HCT116 (cell line): ENCODE results near the gene TRIM63. TPM values are rescaled to one million over a fixed set of nuclear protein-coding genes. Genes with fewer than 3 reads are reported as not detected.

Source experiments
- ATAC-seq: fragments of 200-7000 bp; cut with Tn5 transposase; 2 replicates; pipeline ENCODE4 v1.9.1; 2020; ENCODE audit warnings: mild to moderate bottlenecking, moderate library complexity
- BruUV-seq: library from RNA; stranded (reverse); fragments of 400-500 nt; replicated peaks from 2 replicates; lab custom pipeline; 2021; lab: Mats Ljungman, UMichigan
- CTCF ChIA-PET: fragments of 300-600 bp; sonication (Branson Sonifier 250); formaldehyde crosslinking; loops from one replicate; lab custom pipeline; 2021; ENCODE audit warnings: antibody characterized with exemption; lab: Charles Lee
- POLR2A ChIA-PET: fragments of 300-600, 350-600 bp; sonication (Branson Sonifier 250); formaldehyde crosslinking; loops from one replicate; lab custom pipeline; 2021; ENCODE audit warnings: antibody characterized with exemption; lab: Charles Lee
- RAD21 ChIA-PET, 2 experiments: fragments of 300-600 bp; sonication (Branson Sonifier 250); formaldehyde crosslinking; loops; one replicate each; lab custom pipeline; 2023; ENCODE audit warnings: low total read pairs in 2 of 2; ENCODE audit not compliant: uncharacterized antibody in 2 of 2, unreplicated experiment in 2 of 2, low non-redundant PET in 1 of 2; lab: Charles Lee
- DNase-seq: peaks from one replicate; pipeline ENCODE4 v3.0.0-alpha.2; 2010; ENCODE audit warnings: low read depth, low spot score
- H2AFZ ChIP-seq: fragments of 200-600 bp; shearing (Covaris generic), sonication (generic); 2 replicates; pipeline ENCODE4 v1.6.1; 2017; ENCODE audit warnings: low read depth, mixed run types, mixed read lengths, antibody characterized with exemption, low read length; ENCODE audit not compliant: poor library complexity, severe bottlenecking
- H3K27ac ChIP-seq: 2 replicates; pipeline ENCODE4 v1.5.1; 2012; ENCODE audit warnings: low read depth, low read length
- H3K27me3 ChIP-seq: fragments of 200-600 bp; sonication (generic); 2 replicates; pipeline ENCODE4 v1.6.1; 2016; ENCODE audit warnings: mixed run types, low read length, mixed read lengths; ENCODE audit not compliant: insufficient read depth
- H3K36me3 ChIP-seq, 2 experiments: fragments of 200-500 bp in 1 of 2; fragments of 200-600 bp in 1 of 2; sonication (Bioruptor generic) in 1 of 2; sonication (generic) in 1 of 2; 2 replicates each; pipeline versions ENCODE4 v1.5.1 to v1.6.1; 2014 to 2016; ENCODE audit warnings: low read length in 2 of 2, inconsistent platforms in 1 of 2, mixed read lengths in 1 of 2, mixed run types in 1 of 2; ENCODE audit not compliant: insufficient read depth in 2 of 2, control insufficient read depth in 1 of 2
- H3K4me1 ChIP-seq, 2 experiments: fragments of 200-600 bp in 1 of 2; sonication (generic) in 1 of 2; 2 replicates each; pipeline versions ENCODE4 v1.5.1 to v1.6.1; 2012 to 2017; ENCODE audit warnings: low read length in 2 of 2, inconsistent platforms in 1 of 2, mild to moderate bottlenecking in 1 of 2, mixed read lengths in 1 of 2, mixed run types in 1 of 2, moderate library complexity in 1 of 2; ENCODE audit not compliant: insufficient read depth in 2 of 2, control insufficient read depth in 1 of 2
- H3K4me2 ChIP-seq: fragments of 200-600 bp; sonication (generic); 2 replicates; pipeline ENCODE4 v1.6.1; 2017; ENCODE audit warnings: mixed run types, low read length, mixed read lengths
- H3K4me3 ChIP-seq, 2 experiments: fragments of 200-600 bp in 1 of 2; sonication (generic) in 1 of 2; replicated peaks in 1 of 2; 2 replicates each; pipeline ENCODE4 v1.5.1; 2011 to 2016; ENCODE audit warnings: low read length in 2 of 2, control low read depth in 1 of 2, low read depth in 1 of 2, mild to moderate bottlenecking in 1 of 2, mixed read lengths in 1 of 2, mixed run types in 1 of 2
- H3K79me2 ChIP-seq: fragments of 200-600 bp; sonication (generic); 2 replicates; pipeline ENCODE4 v1.6.1; 2017; ENCODE audit warnings: mild to moderate bottlenecking, mixed run types, low read length, moderate library complexity, mixed read lengths; ENCODE audit not compliant: insufficient read depth
- H3K9ac ChIP-seq: fragments of 200-600 bp; sonication (generic); 2 replicates; pipeline ENCODE4 v1.6.1; 2016; ENCODE audit warnings: low read length, mixed read lengths
- H3K9me2 ChIP-seq: fragments of 200-600 bp; sonication (generic), shearing (Covaris generic); 2 replicates; pipeline ENCODE4 v1.6.1; 2017; ENCODE audit warnings: mixed run types, mild to moderate bottlenecking, moderate library complexity; ENCODE audit not compliant: insufficient read depth
- H3K9me3 ChIP-seq, 2 experiments: fragments of 200-500 bp in 1 of 2; fragments of 200-600 bp in 1 of 2; sonication (Bioruptor generic) in 1 of 2; sonication (generic) in 1 of 2; 2 replicates each; pipeline ENCODE4 v1.6.1; 2014 to 2017; ENCODE audit warnings: low read length in 2 of 2, mixed read lengths in 2 of 2, inconsistent platforms in 1 of 2, low read depth in 1 of 2, mild to moderate bottlenecking in 1 of 2, mixed run types in 1 of 2, moderate library complexity in 1 of 2; ENCODE audit not compliant: control insufficient read depth in 1 of 2, insufficient read depth in 1 of 2
- H4K20me1 ChIP-seq: fragments of 200-600 bp; sonication (generic), shearing (Covaris generic); 2 replicates; pipeline ENCODE4 v1.6.1; 2017; ENCODE audit warnings: mixed run types, mild to moderate bottlenecking, moderate library complexity; ENCODE audit not compliant: insufficient read depth
- CTCF ChIP-seq, 3 experiments: fragments of 200-600 bp in 1 of 3; sonication (generic) in 1 of 3; IDR thresholded peaks in 2 of 3; conservative IDR thresholded peaks in 1 of 3; 2 replicates each; pipeline ENCODE4 v1.5.1; 2012 to 2017; ENCODE audit warnings: low read depth in 2 of 3, low read length in 2 of 3, antibody characterized with exemption in 1 of 3, borderline replicate concordance in 1 of 3, control low read depth in 1 of 3, mild to moderate bottlenecking in 1 of 3, mixed read lengths in 1 of 3, mixed run types in 1 of 3, moderate library complexity in 1 of 3; ENCODE audit not compliant: insufficient read depth in 1 of 3
- ELF1 ChIP-seq: IDR thresholded peaks from 2 replicates; pipeline ENCODE4 v1.6.1; 2012; ENCODE audit warnings: low read depth, borderline replicate concordance
- MAX ChIP-seq: IDR thresholded peaks from 2 replicates; pipeline ENCODE4 v1.6.1; 2012
- POLR2A ChIP-seq: IDR thresholded peaks from 2 replicates; pipeline ENCODE4 v1.7.0; 2011; ENCODE audit warnings: borderline replicate concordance; ENCODE audit not compliant: insufficient read depth, insufficient read length; ENCODE audit errors: extremely low read depth
- POLR2AphosphoS5 ChIP-seq: IDR thresholded peaks from 2 replicates; pipeline ENCODE4 v1.6.1; 2011; ENCODE audit warnings: mild to moderate bottlenecking, low read depth, low read length, moderate library complexity
- RAD21 ChIP-seq: IDR thresholded peaks from 2 replicates; pipeline ENCODE4 v1.6.1; 2012; ENCODE audit warnings: low read depth, mild to moderate bottlenecking
- REST ChIP-seq: IDR thresholded peaks from 2 replicates; pipeline ENCODE4 v1.6.1; 2012; ENCODE audit warnings: low read depth
- TCF7L2 ChIP-seq: IDR thresholded peaks from 2 replicates; pipeline ENCODE4 v1.7.0; 2011; ENCODE audit warnings: borderline replicate concordance, inconsistent platforms; ENCODE audit not compliant: insufficient read depth, insufficient read length; ENCODE audit errors: extremely low read depth
- ZNF274 ChIP-seq: fragments of 200-500 bp; sonication (Bioruptor generic); IDR thresholded peaks from 2 replicates; pipeline ENCODE4 v1.6.1; 2014; ENCODE audit warnings: mild to moderate bottlenecking, low read depth, low read length, inconsistent platforms
- intact Hi-C: fragments of 100-400 bp; cut with micrococcal nuclease; formaldehyde crosslinking; loops from 2 replicates; pipeline ENCODE4 v1.10.0; 2022
- total RNA-seq: library from RNA; stranded (reverse); gene quantifications from one replicate; pipeline ENCODE4 v1.2.1, GENCODE V29; 2021; ENCODE audit not compliant: unreplicated experiment

Gene TRIM63
- total RNA-seq, 1 experiment from 2014 or later: not detected

GRCh38 chr1:26041401-26041800 lies 26.0 kb downstream of the TRIM63 start:
- TF ChIP-seq REST (no peak), RAD21 (no peak)
- intact Hi-C loops: no loop called here
- H3K27me3 ChIP-seq: no peaks in the 10 kb centered on the region

GRCh38 chr1:26038904-26039303 lies 28.5 kb downstream of the TRIM63 start:
- no peaks in the 10 kb centered on the region for H3K79me2 ChIP-seq
- no peaks in the 10 kb centered on the region for H3K27me3 ChIP-seq
- H3K9me3 ChIP-seq: no peaks in the 10 kb centered on the region
- no peak overlapping the region for H3K9ac ChIP-seq
- H3K4me2 ChIP-seq: no peak overlapping the region
- peaks cover 11 to 27% of the 10 kb centered on the region in 2 experiments for H3K4me1 ChIP-seq
- CTCF ChIA-PET: no interaction called here
- intact Hi-C loops: loop anchor here (5.0 kb wide), 3 partner anchors 128 to 353 kb away; partner anchors contain the start of genes C1orf232 and ZNF593
- POLR2A ChIA-PET: no interaction called here
- no peak for DNase-seq
- H2AFZ ChIP-seq: no peak overlapping the region
- no peak overlapping the region for H3K4me3 ChIP-seq
- H3K27ac ChIP-seq: no peak overlapping the region
- ATAC-seq: no peak
- H3K9me2 ChIP-seq: no peaks in the 10 kb centered on the region
- no TSS peak for BruUV-seq
- TF ChIP-seq ELF1: no peak
- TF ChIP-seq POLR2A: no peak
- no peak for TF ChIP-seq TCF7L2
- no peak for TF ChIP-seq POLR2AphosphoS5
- no peak for TF ChIP-seq ZNF274
- TF ChIP-seq CTCF (IDR thresholded peaks at IDR 0.05 in 2 of 3, conservative IDR thresholded peaks at IDR 0.05 in 1 of 3; ENCODE audit: borderline replicate concordance in 1 of 3, insufficient read depth in 1 of 3, low read depth in 2 of 3, low read length in 2 of 3): no peak
- no peak for TF ChIP-seq MAX
- RAD21 ChIA-PET: interaction anchor here in 1 of 2 experiments (0.9 kb wide), 1 partner anchor 72 kb away, joined by 5 read pairs; no protein-coding TSS in a partner anchor
- no peaks in the 10 kb centered on the region for H3K36me3 ChIP-seq
- H4K20me1 ChIP-seq: no peaks in the 10 kb centered on the region

More at GRCh38 chr1:26041401-26041800, 26.0 kb downstream of the TRIM63 start:
- Histone ChIP-seq H3K4me1 (peaks cover 3 to 6% of the 10 kb centered on the region in 2 experiments), H3K4me2 (no peak overlapping the region), H3K27ac (no peak overlapping the region), H3K9ac (no peak overlapping the region), H4K20me1 (no peaks in the 10 kb centered on the region), H3K4me3 (no peak overlapping the region), H3K36me3 (no peaks in the 10 kb centered on the region), H3K79me2 (no peaks in the 10 kb centered on the region), H3K9me2 (no peaks in the 10 kb centered on the region), H2AFZ (no peak overlapping the region), H3K9me3 (no peaks in the 10 kb centered on the region)
- DNase-seq: no peak
- POLR2A ChIA-PET: no interaction called here
- RAD21 ChIA-PET: no interaction called here
- no TSS peak for BruUV-seq
- CTCF ChIA-PET: no interaction called here
- ATAC-seq: no peak
